Suprapubic skin (tissue), 4 donors: ENCODE measurements around the gene PLEKHH1. TPM values are rescaled to one million over a fixed set of nuclear protein-coding genes. Genes with fewer than 3 reads are reported as not detected.

ENCODE experiments used
- DNase-seq, 2 donors: peaks; one replicate each; pipeline ENCODE4 v3.0.0-alpha.2; 2019; ENCODE audit warnings: low spot score in 2 of 2
- H3K27ac ChIP-seq: fragments of 200-600 bp; sonication (generic); one replicate; pipeline ENCODE4 v1.5.1; 2019
- H3K27me3 ChIP-seq: fragments of 200-600 bp; sonication (generic); one replicate; pipeline ENCODE4 v1.5.1; 2019
- H3K36me3 ChIP-seq: fragments of 200-600 bp; sonication (generic); one replicate; pipeline ENCODE4 v1.5.1; 2019
- H3K4me1 ChIP-seq: fragments of 200-600 bp; sonication (generic); one replicate; pipeline ENCODE4 v1.5.1; 2019
- H3K4me3 ChIP-seq: fragments of 200-600 bp; sonication (generic); one replicate; pipeline ENCODE4 v1.5.1; 2019; ENCODE audit warnings: mild to moderate bottlenecking
- H3K9me3 ChIP-seq: fragments of 200-600 bp; sonication (generic); one replicate; pipeline ENCODE4 v1.5.1; 2019
- CTCF ChIP-seq, 2 donors: fragments of 200-600 bp in 1 of 2; fragments of 450-650 bp in 1 of 2; sonication (generic) in 1 of 2; IDR thresholded peaks; one replicate each; pipeline ENCODE4 v1.5.1; 2016 to 2019; ENCODE audit warnings: antibody characterized with exemption in 2 of 2, mild to moderate bottlenecking in 1 of 2, moderate library complexity in 1 of 2
- EP300 ChIP-seq: sonication (generic); formaldehyde crosslinking; IDR thresholded peaks from one replicate; pipeline ENCODE4 v1.6.1; 2017; ENCODE audit warnings: antibody characterized with exemption
- POLR2A ChIP-seq, 2 donors: fragments of 450-650 bp; IDR thresholded peaks; one replicate each; pipeline ENCODE4 v1.6.1; 2017; ENCODE audit warnings: antibody characterized with exemption in 2 of 2, mild to moderate bottlenecking in 2 of 2, moderate library complexity in 2 of 2
- POLR2AphosphoS5 ChIP-seq, 3 donors: sonication (generic); formaldehyde crosslinking; IDR thresholded peaks; one replicate each; pipeline ENCODE4 v1.6.1; 2017; ENCODE audit warnings: antibody characterized with exemption in 3 of 3
- WGBS: methylation state at CpG from one replicate; pipeline ENCODE4 v1.1.5; 2018; 5-methylcytosine and 5-hydroxymethylcytosine counted together
- total RNA-seq, 4 donors: library from RNA; depleted of rRNA; stranded (reverse); fragments of >200 nt; gene quantifications; one replicate each; pipeline ENCODE4 v1.1.0, GENCODE V29; 2016

The PLEKHH1 gene
- total RNA-seq, 4 donors from 2014 or later, result 15.3 to 75.6 (median 23.7) TPM

GRCh38 chr14:67510836-67511235, 22.3 kb upstream of the PLEKHH1 start:
- H3K9me3 ChIP-seq, result no peaks in the 10 kb centered on the region
- no peaks in the 10 kb centered on the region for H3K36me3 ChIP-seq
- no peak for DNase-seq
- no peak overlapping the region for H3K4me3 ChIP-seq
- 59% methylated on average over 3 of the region's 3 CpGs for WGBS
- H3K4me1 ChIP-seq, result peaks cover 16% of the 10 kb centered on the region
- TF ChIP-seq EP300 (no peak), CTCF (IDR thresholded peaks at IDR 0.05) (no peak), POLR2AphosphoS5 (IDR thresholded peaks at IDR 0.05) (no peak), POLR2A (IDR thresholded peaks at IDR 0.05) (no peak)
- H3K27me3 ChIP-seq, result no peaks in the 10 kb centered on the region
- no peak overlapping the region for H3K27ac ChIP-seq

DNA sequence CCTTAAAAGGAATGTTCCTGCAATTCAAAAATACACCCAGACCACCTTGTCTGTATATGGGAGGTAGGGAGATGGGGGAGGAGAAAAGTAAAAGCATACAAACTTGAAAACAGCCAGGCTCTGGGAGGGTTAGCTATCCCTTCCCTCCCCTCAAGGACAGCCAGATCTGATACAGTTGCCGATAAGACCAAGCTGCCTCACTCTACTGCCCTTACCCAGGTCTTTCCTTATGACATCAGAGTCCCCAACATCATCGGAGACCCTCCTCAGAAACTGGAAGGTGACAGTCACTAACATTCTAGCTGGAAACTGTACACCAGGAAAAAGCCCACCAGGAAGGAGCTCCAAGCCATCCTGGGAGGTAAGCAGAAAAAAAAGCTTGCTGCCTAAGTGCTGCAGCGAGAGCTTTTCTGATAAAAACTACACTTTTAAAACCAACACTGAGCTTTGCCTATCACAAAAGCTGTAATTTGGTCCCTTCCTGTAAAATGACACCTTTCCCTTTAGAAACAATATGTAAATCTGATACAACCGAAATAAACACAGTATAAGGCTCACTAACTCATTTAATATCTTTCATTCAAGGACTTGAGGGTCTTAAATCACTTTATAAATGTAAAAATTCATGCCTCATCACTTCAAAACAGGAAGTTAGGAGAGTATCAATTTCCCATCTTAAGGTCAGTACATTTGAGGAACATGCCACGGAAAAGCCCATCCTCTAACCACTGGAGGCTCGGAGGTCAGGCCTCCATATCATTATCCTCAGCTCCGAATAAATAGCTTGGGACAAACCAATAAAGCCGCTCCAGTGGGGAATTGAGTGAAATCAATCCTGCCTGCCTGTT, 20.4 kb upstream of the PLEKHH1 start:
- H3K27me3 ChIP-seq, result no peaks in the 10 kb centered on the region
- H3K9me3 ChIP-seq, result no peaks in the 10 kb centered on the region
- no peak for DNase-seq
- H3K27ac ChIP-seq, result no peak overlapping the region
- TF ChIP-seq CTCF (IDR thresholded peaks at IDR 0.05) (no peak), POLR2AphosphoS5 (IDR thresholded peaks at IDR 0.05) (no peak), POLR2A (IDR thresholded peaks at IDR 0.05) (no peak), EP300 (no peak)
- no peaks in the 10 kb centered on the region for H3K36me3 ChIP-seq
- peaks cover 24% of the 10 kb centered on the region for H3K4me1 ChIP-seq
- no peak overlapping the region for H3K4me3 ChIP-seq
- 83% methylated on average over 8 of the region's 8 CpGs for WGBS

DNA sequence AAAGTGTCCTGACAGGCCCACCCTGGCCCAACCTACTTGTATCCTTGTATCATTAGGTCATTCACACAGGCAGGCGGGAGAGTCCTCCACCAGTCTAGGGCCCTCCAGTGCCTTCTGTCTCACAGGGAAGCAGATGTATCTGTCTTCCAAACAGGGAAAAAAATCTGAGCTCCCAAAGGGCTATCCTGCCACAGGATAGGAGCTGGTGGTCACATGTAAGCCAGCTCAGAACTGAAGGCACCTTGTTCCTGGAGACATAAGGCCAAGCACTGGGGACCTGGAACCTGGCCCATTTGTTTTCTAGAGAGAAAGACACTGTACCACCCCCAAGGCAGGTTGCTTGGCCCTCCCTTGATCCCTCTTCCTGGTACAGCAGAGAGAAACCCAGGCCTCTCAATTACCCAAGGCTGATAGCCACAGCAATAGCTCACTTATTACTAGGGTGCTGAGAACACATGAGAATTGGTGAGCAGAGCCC, 19.4 kb upstream of the PLEKHH1 start:
- no peak for DNase-seq
- 100% methylated on average over 1 of the region's 1 CpG for WGBS

DNA sequence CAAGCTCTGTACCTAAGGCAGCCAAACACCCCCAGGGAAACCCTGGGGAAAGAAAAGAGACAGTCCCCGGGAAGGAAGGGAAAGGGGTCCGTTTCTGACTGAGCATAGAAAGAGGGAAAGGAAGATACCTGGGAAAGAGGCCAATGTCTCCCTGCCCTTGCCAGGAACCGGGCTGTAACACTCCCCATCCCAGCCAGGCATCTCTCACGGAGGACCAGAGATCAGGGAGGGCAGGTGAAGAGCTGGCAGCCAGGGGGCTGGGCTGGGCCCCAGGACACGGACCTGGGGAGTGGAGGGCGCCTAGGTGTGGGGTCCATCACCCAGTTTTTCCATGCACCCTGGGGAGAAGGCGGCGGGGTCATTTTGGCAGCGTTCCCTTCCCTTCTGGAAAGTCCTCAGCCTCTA, 18.9 kb upstream of the PLEKHH1 start:
- Histone ChIP-seq H3K36me3 (no peaks in the 10 kb centered on the region), H3K4me3 (peak overlapping the region; percentile 94), H3K27me3 (peaks cover 2% of the 10 kb centered on the region), H3K4me1 (peaks cover 24% of the 10 kb centered on the region), H3K9me3 (no peaks in the 10 kb centered on the region), H3K27ac (no peak overlapping the region)
- WGBS, result 16% methylated on average over 6 of the region's 9 CpGs
- no peak for DNase-seq
- TF ChIP-seq CTCF (IDR thresholded peaks at IDR 0.05) (no peak), POLR2A (IDR thresholded peaks at IDR 0.05) (no peak), POLR2AphosphoS5 (IDR thresholded peaks at IDR 0.05) (no peak), EP300 (no peak)

More for the DNA sequence above, 19.4 kb upstream of the PLEKHH1 start:
- peaks cover 24% of the 10 kb centered on the region for H3K4me1 ChIP-seq
- H3K36me3 ChIP-seq, result no peaks in the 10 kb centered on the region
- H3K9me3 ChIP-seq, result no peaks in the 10 kb centered on the region
- H3K4me3 ChIP-seq, result no peak overlapping the region
- no peak overlapping the region for H3K27ac ChIP-seq
- H3K27me3 ChIP-seq, result no peaks in the 10 kb centered on the region
- no peak for TF ChIP-seq POLR2A (IDR thresholded peaks at IDR 0.05)
- no peak for TF ChIP-seq EP300
- TF ChIP-seq CTCF (IDR thresholded peaks at IDR 0.05), result no peak
- no peak for TF ChIP-seq POLR2AphosphoS5 (IDR thresholded peaks at IDR 0.05)

GRCh38 chr14:67514650-67515385, 18.3 kb upstream of the PLEKHH1 start:
- H3K4me3 ChIP-seq, result peak overlapping the region; percentile 94
- H3K27ac ChIP-seq, result peak overlapping the region; percentile 69
- WGBS, result 0% methylated on average over 28 of the region's 75 CpGs
- peaks cover 24% of the 10 kb centered on the region for H3K4me1 ChIP-seq
- H3K9me3 ChIP-seq, result no peaks in the 10 kb centered on the region
- H3K27me3 ChIP-seq, result peaks cover 8% of the 10 kb centered on the region
- TF ChIP-seq POLR2A (IDR thresholded peaks at IDR 0.05) (no peak), EP300 (no peak), POLR2AphosphoS5 (IDR thresholded peaks at IDR 0.05) (no peak)
- no peaks in the 10 kb centered on the region for H3K36me3 ChIP-seq
- no peak for DNase-seq
